ENCODE results near the gene MRPL40.

DNA sequence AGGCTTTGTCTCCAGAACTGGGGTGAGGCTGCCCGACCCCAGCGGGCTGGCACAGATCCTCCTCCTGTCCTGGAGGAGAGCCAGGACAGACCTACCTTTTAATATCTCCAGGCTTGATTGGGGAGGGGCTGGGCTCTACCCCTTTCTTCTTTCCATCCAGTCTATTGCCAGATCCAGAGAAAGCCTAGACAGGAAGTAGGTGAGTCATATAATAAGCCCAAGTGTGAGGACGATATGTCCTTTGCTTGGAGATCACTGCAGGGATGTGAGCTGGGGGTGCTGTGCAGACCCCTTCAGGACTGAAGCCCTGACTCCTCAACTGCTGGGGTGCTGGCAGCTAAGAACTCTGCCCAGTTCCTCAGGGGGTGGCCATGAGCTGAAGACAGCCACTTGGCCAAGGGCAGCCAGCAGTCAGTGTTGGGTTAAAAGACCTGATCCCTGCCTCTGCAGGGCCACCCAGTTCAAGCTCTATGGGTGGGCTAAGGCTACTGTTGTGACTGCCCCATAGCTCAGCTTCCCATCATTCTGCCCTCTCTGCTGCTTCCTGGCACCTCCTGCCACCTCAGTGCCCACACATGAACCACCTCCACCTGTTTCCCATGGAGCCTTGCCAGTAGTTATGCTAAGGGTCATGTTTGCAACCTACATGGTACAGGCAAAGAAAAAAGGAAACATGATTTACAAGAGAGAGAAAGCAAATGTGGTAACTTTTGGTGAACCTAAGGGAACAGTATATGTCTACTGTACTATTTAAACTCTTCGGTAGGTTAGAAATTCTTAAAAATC is 23.4 kb downstream of the MRPL40 start:
- TF ChIP-seq POLR2AphosphoS5 (IDR thresholded peaks at IDR 0.05; ENCODE audit: insufficient read depth in 1 of 2, low read depth in 1 of 2), result no peak
- TF ChIP-seq, protein P1, sequence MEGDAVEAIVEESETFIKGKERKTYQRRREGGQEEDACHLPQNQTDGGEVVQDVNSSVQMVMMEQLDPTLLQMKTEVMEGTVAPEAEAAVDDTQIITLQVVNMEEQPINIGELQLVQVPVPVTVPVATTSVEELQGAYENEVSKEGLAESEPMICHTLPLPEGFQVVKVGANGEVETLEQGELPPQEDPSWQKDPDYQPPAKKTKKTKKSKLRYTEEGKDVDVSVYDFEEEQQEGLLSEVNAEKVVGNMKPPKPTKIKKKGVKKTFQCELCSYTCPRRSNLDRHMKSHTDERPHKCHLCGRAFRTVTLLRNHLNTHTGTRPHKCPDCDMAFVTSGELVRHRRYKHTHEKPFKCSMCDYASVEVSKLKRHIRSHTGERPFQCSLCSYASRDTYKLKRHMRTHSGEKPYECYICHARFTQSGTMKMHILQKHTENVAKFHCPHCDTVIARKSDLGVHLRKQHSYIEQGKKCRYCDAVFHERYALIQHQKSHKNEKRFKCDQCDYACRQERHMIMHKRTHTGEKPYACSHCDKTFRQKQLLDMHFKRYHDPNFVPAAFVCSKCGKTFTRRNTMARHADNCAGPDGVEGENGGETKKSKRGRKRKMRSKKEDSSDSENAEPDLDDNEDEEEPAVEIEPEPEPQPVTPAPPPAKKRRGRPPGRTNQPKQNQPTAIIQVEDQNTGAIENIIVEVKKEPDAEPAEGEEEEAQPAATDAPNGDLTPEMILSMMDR (IDR thresholded peaks at IDR 0.05), result no peak

Data from vagina (tissue), 2 donors.